HEK293 (cell line): Measurements from ENCODE around the gene UBA3.

Experiments used
- CTCF ChIA-PET: fragments of 350-600 bp; formaldehyde crosslinking; extraction: SDS; loops from one replicate; lab custom pipeline; 2021; ENCODE audit warnings: antibody characterized with exemption; lab: Yijun Ruan, JAX
- POLR2A ChIA-PET: fragments of 300-600 bp; formaldehyde crosslinking; extraction: SDS; loops from one replicate; lab custom pipeline; 2020; ENCODE audit warnings: antibody characterized with exemption, inconsistent platforms; lab: Yijun Ruan, JAX
- H3K27ac ChIP-seq: fragments of 200-500 bp; sonication (Bioruptor generic); 2 replicates; pipeline ENCODE4 v1.5.1; 2014; ENCODE audit warnings: low read depth, low read length, control low read depth, inconsistent platforms; ENCODE audit errors: extremely low read depth
- H3K36me3 ChIP-seq, 2 experiments: fragments of 200-500 bp in 1 of 2; sonication (Bioruptor generic) in 1 of 2; 1 replicate in 1 of 2; 2 replicates in 1 of 2; pipeline ENCODE4 v1.5.1; 2014 to 2017; ENCODE audit warnings: inconsistent platforms in 2 of 2, low read length in 2 of 2; ENCODE audit not compliant: control insufficient read depth in 2 of 2, insufficient read depth in 1 of 2
- H3K4me1 ChIP-seq: fragments of 200-500 bp; sonication (Bioruptor generic); 2 replicates; pipeline ENCODE4 v1.5.1; 2014; ENCODE audit warnings: mild to moderate bottlenecking, low read length, inconsistent platforms; ENCODE audit not compliant: control insufficient read depth, insufficient read depth
- H3K4me3 ChIP-seq: 2 replicates; pipeline ENCODE4 v1.5.1; 2011; ENCODE audit warnings: low read depth, mild to moderate bottlenecking, control low read depth, low read length, moderate library complexity
- H3K9me3 ChIP-seq: fragments of 200-500 bp; sonication (Bioruptor generic); 2 replicates; pipeline ENCODE4 v1.5.1; 2014; ENCODE audit warnings: low read depth, low read length, inconsistent platforms; ENCODE audit not compliant: control insufficient read depth, insufficient read depth
- FEZF1 ChIP-seq: fragments of 450-650 bp; formaldehyde crosslinking; IDR thresholded peaks from 2 replicates; pipeline ENCODE4 v1.5.1; 2016; ENCODE audit warnings: missing biosample characterization, missing genetic modification characterization
- GFI1B ChIP-seq: fragments of 450-650 bp; formaldehyde crosslinking; IDR thresholded peaks from 2 replicates; pipeline ENCODE4 v1.5.1; 2016; ENCODE audit warnings: missing biosample characterization, missing genetic modification characterization
- GLIS2 ChIP-seq: fragments of 450-650 bp; formaldehyde crosslinking; IDR thresholded peaks from 2 replicates; pipeline ENCODE4 v1.5.1; 2016; ENCODE audit warnings: missing biosample characterization, missing genetic modification characterization
- HOXA7 ChIP-seq: sonication (generic); formaldehyde crosslinking; IDR thresholded peaks from 2 replicates; pipeline ENCODE4 v1.8.1; 2022; ENCODE audit warnings: missing genetic modification reagents, borderline replicate concordance
- SETDB1 ChIP-seq: IDR thresholded peaks from one replicate; pipeline ENCODE4 v1.6.1; 2017; ENCODE audit warnings: mild to moderate bottlenecking, low read length, moderate library complexity, mixed read lengths; ENCODE audit not compliant: insufficient read length
- TCF7L2 ChIP-seq: IDR thresholded peaks from 2 replicates; pipeline ENCODE4 v1.6.1; 2011; ENCODE audit warnings: low read depth, mild to moderate bottlenecking, inconsistent platforms, low read length, moderate library complexity, borderline replicate concordance
- ZNF112 ChIP-seq: fragments of 450-650 bp; formaldehyde crosslinking; IDR thresholded peaks from 2 replicates; pipeline ENCODE4 v1.5.0; 2017; ENCODE audit warnings: missing biosample characterization, missing genetic modification characterization
- ZNF184 ChIP-seq: fragments of 450-650 bp; IDR thresholded peaks from 2 replicates; pipeline ENCODE4 v1.5.1; 2018; ENCODE audit warnings: missing biosample characterization, mild to moderate bottlenecking, missing genetic modification characterization
- ZNF19 ChIP-seq: fragments of 450-650 bp; formaldehyde crosslinking; IDR thresholded peaks from 2 replicates; pipeline ENCODE4; 2016; ENCODE audit warnings: missing biosample characterization, missing genetic modification characterization, low read depth
- ZNF302 ChIP-seq: fragments of 450-650 bp; formaldehyde crosslinking; IDR thresholded peaks from 2 replicates; pipeline ENCODE4 v1.5.1; 2016; ENCODE audit warnings: missing biosample characterization, missing genetic modification characterization, low read depth
- ZNF404 ChIP-seq: fragments of 450-650 bp; formaldehyde crosslinking; IDR thresholded peaks from 2 replicates; pipeline ENCODE4 v1.5.1; 2017; ENCODE audit warnings: missing biosample characterization, missing genetic modification characterization
- ZNF423 ChIP-seq: fragments of 450-650 bp; formaldehyde crosslinking; IDR thresholded peaks from 2 replicates; pipeline ENCODE4 v1.5.1; 2016; ENCODE audit warnings: missing biosample characterization, missing genetic modification characterization
- ZNF549 ChIP-seq: fragments of 450-650 bp; IDR thresholded peaks from 2 replicates; pipeline ENCODE4 v1.5.1; 2018; ENCODE audit warnings: missing biosample characterization, missing genetic modification characterization, mild to moderate bottlenecking, inconsistent platforms, moderate library complexity
- ZNF560 ChIP-seq: fragments of 450-650 bp; formaldehyde crosslinking; IDR thresholded peaks from 2 replicates; pipeline ENCODE4 v1.5.1; 2017; ENCODE audit warnings: missing biosample characterization, missing genetic modification characterization, borderline replicate concordance
- ZNF624 ChIP-seq: fragments of 450-650 bp; formaldehyde crosslinking; IDR thresholded peaks from 2 replicates; pipeline ENCODE4 v1.5.1; 2017; ENCODE audit warnings: missing biosample characterization, missing genetic modification characterization
- ZNF660 ChIP-seq: fragments of 450-650 bp; IDR thresholded peaks from 2 replicates; pipeline ENCODE4 v1.5.1; 2018; ENCODE audit warnings: missing biosample characterization, mild to moderate bottlenecking, missing genetic modification characterization
- ZNF670 ChIP-seq: fragments of 450-650 bp; formaldehyde crosslinking; IDR thresholded peaks from 2 replicates; pipeline ENCODE4 v1.5.1; 2016; ENCODE audit warnings: missing biosample characterization, missing genetic modification characterization, low read depth
- ZNF843 ChIP-seq: fragments of 450-650 bp; formaldehyde crosslinking; IDR thresholded peaks from 2 replicates; pipeline ENCODE4 v1.5.1; 2016; ENCODE audit warnings: missing biosample characterization, missing genetic modification characterization
- TF ChIP-seq, protein P1 (sequence below): sonication (generic); formaldehyde crosslinking; IDR thresholded peaks from 2 replicates; pipeline ENCODE4 v1.8.1; 2022; ENCODE audit warnings: mild to moderate bottlenecking, moderate library complexity, missing genetic modification reagents
- TF ChIP-seq, protein P2 (sequence below): fragments of 450-650 bp; formaldehyde crosslinking; IDR thresholded peaks from 2 replicates; pipeline ENCODE4 v1.5.1; 2016; ENCODE audit warnings: missing biosample characterization, missing genetic modification characterization
- TF ChIP-seq, protein P3 (sequence below): IDR thresholded peaks from 2 replicates; pipeline ENCODE4 v1.6.1; 2011; ENCODE audit warnings: mild to moderate bottlenecking, low read depth, low read length, borderline replicate concordance
- TF ChIP-seq, protein P4 (sequence below): fragments of 450-650 bp; formaldehyde crosslinking; IDR thresholded peaks from 2 replicates; pipeline ENCODE4 v1.5.1; 2016; ENCODE audit warnings: missing biosample characterization, missing genetic modification characterization
- TF ChIP-seq, protein P5 (sequence below): fragments of 450-650 bp; IDR thresholded peaks from 2 replicates; pipeline ENCODE4 v1.5.1; 2018; ENCODE audit warnings: missing biosample characterization, missing genetic modification characterization

The UBA3 gene

DNA sequence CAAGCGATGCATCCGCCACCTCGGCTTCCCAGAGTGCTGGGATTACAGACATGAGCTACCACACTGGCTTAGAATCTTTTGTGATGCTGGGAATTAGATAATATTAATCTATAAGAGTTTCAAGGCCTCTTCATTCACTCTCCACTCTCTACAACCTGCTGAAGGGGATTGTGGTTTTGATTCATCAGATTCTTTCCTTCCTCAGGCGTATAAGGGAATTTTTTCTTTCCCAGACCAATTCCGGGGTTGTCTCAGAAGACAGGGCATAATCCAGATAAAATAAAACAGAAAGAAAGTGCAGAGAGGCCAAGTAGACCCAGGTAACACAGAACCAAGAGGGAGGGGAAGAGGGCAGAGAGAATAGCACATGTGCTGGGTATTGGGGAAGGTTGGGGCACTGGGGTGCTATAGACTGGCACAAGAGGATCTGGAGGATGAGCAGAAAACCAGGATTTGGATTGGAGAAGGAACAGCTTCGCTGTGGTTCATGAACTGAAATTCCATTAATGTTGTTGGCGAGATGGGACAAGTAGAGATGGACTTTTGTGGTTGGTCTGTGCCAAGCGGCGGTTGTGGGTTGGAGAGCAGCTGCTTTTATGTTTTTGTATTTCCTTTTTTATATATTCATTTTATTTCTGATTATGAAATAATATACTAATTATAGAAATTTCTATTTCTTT lies 17.4 kb upstream of the UBA3 start:
- Histone ChIP-seq H3K4me1 (no peaks in the 10 kb centered on the region), H3K9me3 (no peaks in the 10 kb centered on the region), H3K36me3 (peaks cover 0 to 32% of the 10 kb centered on the region in 2 experiments; a peak in 2 of 3 replicates), H3K27ac (no peak overlapping the region), H3K4me3 (no peak overlapping the region)
- POLR2A ChIA-PET, result interaction anchor here (0.6 kb wide), 1 partner anchor 9 kb away, joined by 4 read pairs; no protein-coding TSS in a partner anchor
- no peak for TF ChIP-seq ZNF184 (tag by site-specific recombination)
- TF ChIP-seq, protein P1, sequence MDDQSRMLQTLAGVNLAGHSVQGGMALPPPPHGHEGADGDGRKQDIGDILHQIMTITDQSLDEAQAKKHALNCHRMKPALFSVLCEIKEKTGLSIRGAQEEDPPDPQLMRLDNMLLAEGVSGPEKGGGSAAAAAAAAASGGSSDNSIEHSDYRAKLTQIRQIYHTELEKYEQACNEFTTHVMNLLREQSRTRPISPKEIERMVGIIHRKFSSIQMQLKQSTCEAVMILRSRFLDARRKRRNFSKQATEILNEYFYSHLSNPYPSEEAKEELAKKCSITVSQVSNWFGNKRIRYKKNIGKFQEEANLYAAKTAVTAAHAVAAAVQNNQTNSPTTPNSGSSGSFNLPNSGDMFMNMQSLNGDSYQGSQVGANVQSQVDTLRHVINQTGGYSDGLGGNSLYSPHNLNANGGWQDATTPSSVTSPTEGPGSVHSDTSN (CRISPR knock-in tag), result no peak
- no peak for TF ChIP-seq GLIS2 (tag by site-specific recombination)
- no peak for TF ChIP-seq ZNF624 (tag by site-specific recombination)
- no peak for TF ChIP-seq ZNF660 (tag by site-specific recombination)
- TF ChIP-seq ZNF404 (tag by site-specific recombination), result no peak
- TF ChIP-seq ZNF19 (tag by site-specific recombination), result no peak
- TF ChIP-seq, protein P2, sequence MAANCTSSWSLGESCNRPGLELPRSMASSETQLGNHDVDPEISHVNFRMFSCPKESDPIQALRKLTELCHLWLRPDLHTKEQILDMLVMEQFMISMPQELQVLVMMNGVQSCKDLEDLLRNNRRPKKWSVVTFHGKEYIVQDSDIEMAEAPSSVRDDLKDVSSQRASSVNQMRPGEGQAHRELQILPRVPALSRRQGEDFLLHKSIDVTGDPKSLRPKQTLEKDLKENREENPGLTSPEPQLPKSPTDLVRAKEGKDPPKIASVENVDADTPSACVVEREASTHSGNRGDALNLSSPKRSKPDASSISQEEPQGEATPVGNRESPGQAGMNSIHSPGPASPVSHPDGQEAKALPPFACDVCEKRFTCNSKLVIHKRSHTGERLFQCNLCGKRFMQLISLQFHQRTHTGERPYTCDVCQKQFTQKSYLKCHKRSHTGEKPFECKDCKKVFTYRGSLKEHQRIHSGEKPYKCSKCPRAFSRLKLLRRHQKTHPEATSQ (tag by site-specific recombination), result no peak
- TF ChIP-seq, protein P3, sequence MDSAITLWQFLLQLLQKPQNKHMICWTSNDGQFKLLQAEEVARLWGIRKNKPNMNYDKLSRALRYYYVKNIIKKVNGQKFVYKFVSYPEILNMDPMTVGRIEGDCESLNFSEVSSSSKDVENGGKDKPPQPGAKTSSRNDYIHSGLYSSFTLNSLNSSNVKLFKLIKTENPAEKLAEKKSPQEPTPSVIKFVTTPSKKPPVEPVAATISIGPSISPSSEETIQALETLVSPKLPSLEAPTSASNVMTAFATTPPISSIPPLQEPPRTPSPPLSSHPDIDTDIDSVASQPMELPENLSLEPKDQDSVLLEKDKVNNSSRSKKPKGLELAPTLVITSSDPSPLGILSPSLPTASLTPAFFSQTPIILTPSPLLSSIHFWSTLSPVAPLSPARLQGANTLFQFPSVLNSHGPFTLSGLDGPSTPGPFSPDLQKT, result no peak
- no peak for TF ChIP-seq FEZF1 (tag by site-specific recombination)
- CTCF ChIA-PET, result interaction anchor here (0.6 to 2.1 kb wide), 2 partner anchors 23 to 125 kb away, joined by 3 to 5 read pairs; no protein-coding TSS in a partner anchor

DNA sequence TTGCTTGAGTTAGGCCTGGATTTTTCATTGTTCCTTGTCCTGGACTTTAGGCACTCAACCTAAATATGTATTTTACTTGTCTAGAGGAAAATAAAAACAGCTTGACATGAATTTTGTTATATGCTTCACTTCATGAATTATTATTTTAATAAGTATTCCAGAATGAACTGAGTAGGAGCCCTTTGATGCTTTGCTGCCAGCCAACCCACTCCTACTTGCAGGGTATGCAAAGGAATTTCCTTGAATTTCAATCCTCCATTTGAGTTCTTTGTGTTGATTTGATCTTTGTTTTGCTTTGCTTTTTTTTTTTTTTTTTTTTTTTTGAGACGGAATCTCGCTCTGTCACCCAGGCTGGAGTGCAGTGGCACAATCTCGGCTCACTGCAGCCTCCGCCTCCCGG lies 16.1 kb upstream of the UBA3 start:
- Histone ChIP-seq H3K4me1 (peaks cover 4% of the 10 kb centered on the region; the same call in 1 of the 2 replicates), H3K9me3 (no peaks in the 10 kb centered on the region), H3K4me3 (no peak overlapping the region), H3K27ac (no peak overlapping the region), H3K36me3 (peaks cover 0 to 20% of the 10 kb centered on the region in 2 experiments; a peak in 2 of 3 replicates)
- POLR2A ChIA-PET, result no interaction called here
- TF ChIP-seq ZNF670 (tag by site-specific recombination) (no peak), HOXA7 (CRISPR knock-in tag) (no peak), ZNF549 (no peak), TCF7L2 (no peak), ZNF112 (tag by site-specific recombination) (no peak), ZNF843 (tag by site-specific recombination) (no peak), SETDB1 (no peak), GFI1B (tag by site-specific recombination) (no peak), ZNF302 (tag by site-specific recombination) (no peak), ZNF560 (tag by site-specific recombination) (no peak), ZNF423 (tag by site-specific recombination) (no peak)
- TF ChIP-seq, protein P4, sequence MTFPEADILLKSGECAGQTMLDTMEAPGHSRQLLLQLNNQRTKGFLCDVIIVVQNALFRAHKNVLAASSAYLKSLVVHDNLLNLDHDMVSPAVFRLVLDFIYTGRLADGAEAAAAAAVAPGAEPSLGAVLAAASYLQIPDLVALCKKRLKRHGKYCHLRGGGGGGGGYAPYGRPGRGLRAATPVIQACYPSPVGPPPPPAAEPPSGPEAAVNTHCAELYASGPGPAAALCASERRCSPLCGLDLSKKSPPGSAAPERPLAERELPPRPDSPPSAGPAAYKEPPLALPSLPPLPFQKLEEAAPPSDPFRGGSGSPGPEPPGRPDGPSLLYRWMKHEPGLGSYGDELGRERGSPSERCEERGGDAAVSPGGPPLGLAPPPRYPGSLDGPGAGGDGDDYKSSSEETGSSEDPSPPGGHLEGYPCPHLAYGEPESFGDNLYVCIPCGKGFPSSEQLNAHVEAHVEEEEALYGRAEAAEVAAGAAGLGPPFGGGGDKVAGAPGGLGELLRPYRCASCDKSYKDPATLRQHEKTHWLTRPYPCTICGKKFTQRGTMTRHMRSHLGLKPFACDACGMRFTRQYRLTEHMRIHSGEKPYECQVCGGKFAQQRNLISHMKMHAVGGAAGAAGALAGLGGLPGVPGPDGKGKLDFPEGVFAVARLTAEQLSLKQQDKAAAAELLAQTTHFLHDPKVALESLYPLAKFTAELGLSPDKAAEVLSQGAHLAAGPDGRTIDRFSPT, result no peak
- TF ChIP-seq, protein P5, sequence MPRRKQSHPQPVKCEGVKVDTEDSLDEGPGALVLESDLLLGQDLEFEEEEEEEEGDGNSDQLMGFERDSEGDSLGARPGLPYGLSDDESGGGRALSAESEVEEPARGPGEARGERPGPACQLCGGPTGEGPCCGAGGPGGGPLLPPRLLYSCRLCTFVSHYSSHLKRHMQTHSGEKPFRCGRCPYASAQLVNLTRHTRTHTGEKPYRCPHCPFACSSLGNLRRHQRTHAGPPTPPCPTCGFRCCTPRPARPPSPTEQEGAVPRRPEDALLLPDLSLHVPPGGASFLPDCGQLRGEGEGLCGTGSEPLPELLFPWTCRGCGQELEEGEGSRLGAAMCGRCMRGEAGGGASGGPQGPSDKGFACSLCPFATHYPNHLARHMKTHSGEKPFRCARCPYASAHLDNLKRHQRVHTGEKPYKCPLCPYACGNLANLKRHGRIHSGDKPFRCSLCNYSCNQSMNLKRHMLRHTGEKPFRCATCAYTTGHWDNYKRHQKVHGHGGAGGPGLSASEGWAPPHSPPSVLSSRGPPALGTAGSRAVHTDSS (tag by site-specific recombination), result no peak
- CTCF ChIA-PET, result no interaction called here
